ENCODE results near the gene HINT1. TPM values are rescaled to one million over a fixed set of nuclear protein-coding genes. Genes with fewer than 3 reads are reported as not detected.
A peak's percentile ranks its signal among the peaks of the same experiment; 100 is the strongest.

Gene HINT1
- total RNA-seq, 1 experiment from 2014 or later = 295 TPM

GRCh38 chr5:131109540-131110255 lies 55.4 kb downstream of the HINT1 start:
- DNase-seq (ENCODE audit: low read depth) = peak; percentile 31

Other genes with a start within 250 kb of the HINT1 start
- gene LYRM7, start 5.7 kb upstream of the HINT1 start, total RNA-seq (2014; rRNA removed; shearing (Covaris generic)) = 4.2 and 8.4 TPM in 2 replicates
- 22.0 and 31.1 TPM in 2 replicates for gene CDC42SE2, start 98.8 kb upstream of the HINT1 start, total RNA-seq (2014; rRNA removed; shearing (Covaris generic))

Data from M059J (cell line).